ENCODE data around the gene IRF8.

Gene IRF8, protein sequence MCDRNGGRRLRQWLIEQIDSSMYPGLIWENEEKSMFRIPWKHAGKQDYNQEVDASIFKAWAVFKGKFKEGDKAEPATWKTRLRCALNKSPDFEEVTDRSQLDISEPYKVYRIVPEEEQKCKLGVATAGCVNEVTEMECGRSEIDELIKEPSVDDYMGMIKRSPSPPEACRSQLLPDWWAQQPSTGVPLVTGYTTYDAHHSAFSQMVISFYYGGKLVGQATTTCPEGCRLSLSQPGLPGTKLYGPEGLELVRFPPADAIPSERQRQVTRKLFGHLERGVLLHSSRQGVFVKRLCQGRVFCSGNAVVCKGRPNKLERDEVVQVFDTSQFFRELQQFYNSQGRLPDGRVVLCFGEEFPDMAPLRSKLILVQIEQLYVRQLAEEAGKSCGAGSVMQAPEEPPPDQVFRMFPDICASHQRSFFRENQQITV

DNA sequence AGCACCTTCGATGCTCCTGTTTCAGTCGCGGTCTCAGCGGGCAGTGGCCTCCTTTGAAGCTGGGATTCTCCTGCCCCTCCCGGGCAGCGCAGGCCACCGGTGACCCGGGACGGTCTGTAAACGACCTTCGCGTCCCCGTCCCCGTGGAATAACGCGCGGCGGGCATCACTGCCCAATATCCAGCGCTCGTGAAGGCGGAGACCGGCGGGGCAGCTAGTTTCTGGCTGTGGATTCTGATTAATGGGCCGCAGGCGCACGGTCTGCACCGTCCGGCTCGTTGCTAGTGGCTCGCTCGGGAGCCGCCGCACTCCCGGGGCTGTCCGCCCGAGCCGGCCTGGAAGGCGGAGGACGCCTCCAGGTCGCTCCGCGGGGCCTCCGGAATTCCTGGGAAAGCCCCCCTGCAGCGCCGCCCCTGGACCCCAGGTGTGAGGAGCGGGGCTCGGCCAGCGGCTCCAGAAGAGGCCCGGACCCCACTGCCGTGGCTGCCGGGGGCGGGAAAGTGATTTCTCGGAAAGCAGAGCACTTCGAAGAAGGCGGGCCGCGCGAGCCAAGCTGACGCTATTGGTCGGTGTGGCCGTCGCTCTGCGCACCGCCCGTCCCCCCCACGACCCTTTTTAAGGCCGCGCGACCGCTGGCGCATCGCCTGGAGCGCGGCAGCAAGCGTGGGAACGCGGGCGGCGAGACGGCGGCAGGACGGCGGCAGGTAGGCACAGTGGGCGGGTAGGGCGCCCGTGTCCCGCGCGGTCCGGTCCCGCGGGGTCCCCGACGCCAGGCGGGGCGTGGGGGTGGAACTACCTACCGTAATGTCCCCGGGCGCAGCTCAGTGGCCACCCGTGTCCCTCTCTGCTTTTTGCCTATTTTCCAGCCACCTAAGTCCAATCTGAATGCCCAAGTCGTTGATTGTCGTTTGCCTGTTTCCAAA, at the start of gene IRF8:
TSS of gene IRF8 (plus strand) at position 642 of the 922 bp plus-strand sequence. CDS start 3,854 bp downstream, outside the sequence.
- Histone ChIP-seq H3K79me2 (ENCODE audit: insufficient read depth, low read length) (no peaks in the 10 kb centered on the region), H4K20me1 (ENCODE audit: insufficient read depth, low read length) (no peaks in the 10 kb centered on the region), H2AFZ (ENCODE audit: low read depth, low read length) (no peak within 1 kb of the TSS), H3K27ac (ENCODE audit: low read length) (no peak within 1 kb of the TSS), H3K9me3 (ENCODE audit: insufficient read depth, low read length, severe bottlenecking) (no peaks in the 10 kb centered on the region), H3K4me2 (ENCODE audit: insufficient read depth, low read length) (no peak within 1 kb of the TSS), H3K27me3 (ENCODE audit: insufficient read depth, low read length, poor library complexity) (peaks cover 20% of the 10 kb centered on the region), H3K36me3 (ENCODE audit: insufficient read depth, low read length) (no peaks in the 10 kb centered on the region), H3K9ac (ENCODE audit: low read depth, low read length) (no peak within 1 kb of the TSS), H3K4me1 (ENCODE audit: insufficient read depth, low read length) (peaks cover 7% of the 10 kb centered on the region; the same call in 1 of the 2 replicates), H3K4me3 (ENCODE audit: low read depth in 1 of 2, low read length in 2 of 2) (no peak within 1 kb of the TSS)
- ATAC-seq (ENCODE audit: insufficient read depth, low read depth) (no peak), DNase-seq (no peak)
- TF ChIP-seq, protein P1, sequence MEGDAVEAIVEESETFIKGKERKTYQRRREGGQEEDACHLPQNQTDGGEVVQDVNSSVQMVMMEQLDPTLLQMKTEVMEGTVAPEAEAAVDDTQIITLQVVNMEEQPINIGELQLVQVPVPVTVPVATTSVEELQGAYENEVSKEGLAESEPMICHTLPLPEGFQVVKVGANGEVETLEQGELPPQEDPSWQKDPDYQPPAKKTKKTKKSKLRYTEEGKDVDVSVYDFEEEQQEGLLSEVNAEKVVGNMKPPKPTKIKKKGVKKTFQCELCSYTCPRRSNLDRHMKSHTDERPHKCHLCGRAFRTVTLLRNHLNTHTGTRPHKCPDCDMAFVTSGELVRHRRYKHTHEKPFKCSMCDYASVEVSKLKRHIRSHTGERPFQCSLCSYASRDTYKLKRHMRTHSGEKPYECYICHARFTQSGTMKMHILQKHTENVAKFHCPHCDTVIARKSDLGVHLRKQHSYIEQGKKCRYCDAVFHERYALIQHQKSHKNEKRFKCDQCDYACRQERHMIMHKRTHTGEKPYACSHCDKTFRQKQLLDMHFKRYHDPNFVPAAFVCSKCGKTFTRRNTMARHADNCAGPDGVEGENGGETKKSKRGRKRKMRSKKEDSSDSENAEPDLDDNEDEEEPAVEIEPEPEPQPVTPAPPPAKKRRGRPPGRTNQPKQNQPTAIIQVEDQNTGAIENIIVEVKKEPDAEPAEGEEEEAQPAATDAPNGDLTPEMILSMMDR (IDR thresholded peaks at IDR 0.05; ENCODE audit: borderline replicate concordance, extremely low read depth, low read length, poor library complexity, severe bottlenecking) = no peak
- TF ChIP-seq EZH2 (IDR thresholded peaks at IDR 0.05; ENCODE audit: borderline replicate concordance, low read depth, low read length, severe bottlenecking) = no peak

DNA sequence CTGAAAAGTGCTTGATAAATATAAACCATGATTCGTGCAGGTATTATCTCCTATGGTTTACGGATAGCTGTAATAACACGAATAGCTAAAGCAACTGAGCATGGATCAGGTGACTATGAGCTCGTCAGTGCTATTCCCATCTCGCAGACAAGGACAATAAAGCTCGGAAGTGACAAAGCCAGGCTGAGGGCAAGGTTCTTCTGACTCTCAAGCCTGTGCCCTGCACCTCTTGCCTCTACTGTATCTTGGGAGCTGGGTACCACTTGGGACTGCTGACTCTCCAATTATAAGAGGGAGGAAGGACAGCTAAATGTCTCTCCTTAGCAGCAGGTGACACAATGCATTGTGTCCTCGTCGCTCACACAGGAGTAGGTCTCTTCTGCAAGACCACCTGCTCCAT, 49.6 kb upstream of the IRF8 start:
- peaks cover 4% of the 10 kb centered on the region for H3K27me3 ChIP-seq (ENCODE audit: insufficient read depth, low read length, poor library complexity)
- TF ChIP-seq, protein P1 (IDR thresholded peaks at IDR 0.05; ENCODE audit: borderline replicate concordance, extremely low read depth, low read length, poor library complexity, severe bottlenecking) = no peak
- no peak for TF ChIP-seq EZH2 (IDR thresholded peaks at IDR 0.05; ENCODE audit: borderline replicate concordance, low read depth, low read length, severe bottlenecking)
- H2AFZ ChIP-seq (ENCODE audit: low read depth, low read length) = no peak overlapping the region
- no peaks in the 10 kb centered on the region for H4K20me1 ChIP-seq (ENCODE audit: insufficient read depth, low read length)
- H3K4me3 ChIP-seq (ENCODE audit: low read depth in 1 of 2, low read length in 2 of 2) = no peak overlapping the region
- H3K9me3 ChIP-seq (ENCODE audit: insufficient read depth, low read length, severe bottlenecking) = no peaks in the 10 kb centered on the region
- no peaks in the 10 kb centered on the region for H3K4me1 ChIP-seq (ENCODE audit: insufficient read depth, low read length)
- no peak overlapping the region for H3K4me2 ChIP-seq (ENCODE audit: insufficient read depth, low read length)
- no peak for DNase-seq
- no peak for ATAC-seq (ENCODE audit: insufficient read depth, low read depth)
- no peak overlapping the region for H3K9ac ChIP-seq (ENCODE audit: low read depth, low read length)
- no peaks in the 10 kb centered on the region for H3K36me3 ChIP-seq (ENCODE audit: insufficient read depth, low read length)
- no peaks in the 10 kb centered on the region for H3K79me2 ChIP-seq (ENCODE audit: insufficient read depth, low read length)
- no peak overlapping the region for H3K27ac ChIP-seq (ENCODE audit: low read length)

DNA sequence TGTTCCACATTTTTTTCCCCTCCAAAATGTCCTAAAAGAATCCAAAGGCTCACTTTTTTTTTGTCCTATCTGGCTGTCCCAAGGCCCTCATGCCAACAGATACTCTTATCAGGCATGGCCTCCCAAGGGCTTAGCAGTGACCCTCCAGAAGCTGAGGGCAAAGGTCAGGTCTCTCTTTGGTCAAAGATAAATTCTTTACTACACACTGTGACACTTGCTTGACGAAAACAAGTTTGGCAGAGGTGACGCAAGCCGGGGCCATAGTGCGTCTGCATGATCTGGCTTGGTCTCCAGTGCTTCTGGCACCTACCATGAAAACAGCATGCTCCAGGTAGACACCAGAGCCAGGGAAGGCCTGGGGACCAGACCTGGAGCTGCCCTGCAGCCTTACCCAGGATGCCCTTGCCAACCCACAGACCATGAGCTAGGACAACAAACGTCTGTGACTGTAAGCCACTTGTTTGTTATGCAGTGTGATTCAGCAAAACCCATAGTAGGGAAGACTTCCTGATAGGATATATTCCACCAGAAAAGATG, 48.5 kb upstream of the IRF8 start:
- H3K79me2 ChIP-seq (ENCODE audit: insufficient read depth, low read length) = no peaks in the 10 kb centered on the region
- no peak for DNase-seq
- ATAC-seq (ENCODE audit: insufficient read depth, low read depth) = no peak
- H2AFZ ChIP-seq (ENCODE audit: low read depth, low read length) = no peak overlapping the region
- H3K4me3 ChIP-seq (ENCODE audit: low read depth in 1 of 2, low read length in 2 of 2) = no peak overlapping the region
- peaks cover 6% of the 10 kb centered on the region for H3K27me3 ChIP-seq (ENCODE audit: insufficient read depth, low read length, poor library complexity)
- H3K27ac ChIP-seq (ENCODE audit: low read length) = no peak overlapping the region
- no peak overlapping the region for H3K4me2 ChIP-seq (ENCODE audit: insufficient read depth, low read length)
- H3K9ac ChIP-seq (ENCODE audit: low read depth, low read length) = no peak overlapping the region
- no peaks in the 10 kb centered on the region for H3K9me3 ChIP-seq (ENCODE audit: insufficient read depth, low read length, severe bottlenecking)
- H3K36me3 ChIP-seq (ENCODE audit: insufficient read depth, low read length) = no peaks in the 10 kb centered on the region
- TF ChIP-seq, protein P1 (IDR thresholded peaks at IDR 0.05; ENCODE audit: borderline replicate concordance, extremely low read depth, low read length, poor library complexity, severe bottlenecking) = no peak
- no peak for TF ChIP-seq EZH2 (IDR thresholded peaks at IDR 0.05; ENCODE audit: borderline replicate concordance, low read depth, low read length, severe bottlenecking)
- H4K20me1 ChIP-seq (ENCODE audit: insufficient read depth, low read length) = no peaks in the 10 kb centered on the region
- no peaks in the 10 kb centered on the region for H3K4me1 ChIP-seq (ENCODE audit: insufficient read depth, low read length)
